GM12878 (cell line): ENCODE results near the gene AZGP1. TPM values are rescaled to one million over a fixed set of nuclear protein-coding genes. Genes with fewer than 3 reads are reported as not detected.

ENCODE experiments used
- CHD2 ChIP-seq: IDR thresholded peaks from 2 replicates; pipeline ENCODE4 v1.6.1; 2011; ENCODE audit warnings: low read depth, low read length, improper control_type of control experiment, borderline replicate concordance
- CREM ChIP-seq: IDR thresholded peaks from 2 replicates; pipeline ENCODE4 v1.6.1; 2014; ENCODE audit warnings: antibody characterized with exemption, low read depth
- CUX1 ChIP-seq: IDR thresholded peaks from 2 replicates; pipeline ENCODE4 v1.6.1; 2012; ENCODE audit warnings: improper control_type of control experiment, low read depth, low read length; ENCODE audit not compliant: insufficient replicate concordance
- JUNB ChIP-seq: IDR thresholded peaks from 2 replicates; pipeline ENCODE4 v1.6.1; 2016; ENCODE audit warnings: antibody characterized with exemption, mild to moderate bottlenecking
- LARP7 ChIP-seq: fragments of 450-650 bp; IDR thresholded peaks from 2 replicates; pipeline ENCODE4 v1.6.1; 2017; ENCODE audit warnings: mild to moderate bottlenecking
- PAX5 ChIP-seq: IDR thresholded peaks from 2 replicates; pipeline ENCODE4 v1.6.1; 2011; ENCODE audit warnings: low read depth, low read length, borderline replicate concordance
- POLR2AphosphoS5 ChIP-seq: IDR thresholded peaks from 2 replicates; pipeline ENCODE4 v1.6.1; 2011; ENCODE audit warnings: mild to moderate bottlenecking, low read length, inconsistent platforms
- SUPT20H ChIP-seq: IDR thresholded peaks from 2 replicates; pipeline ENCODE4 v1.6.1; 2011; ENCODE audit warnings: low read depth, mild to moderate bottlenecking, low read length, moderate library complexity, borderline replicate concordance; ENCODE audit not compliant: control insufficient read depth
- TAF1 ChIP-seq: IDR thresholded peaks from 2 replicates; pipeline ENCODE4 v1.6.1; 2011; ENCODE audit warnings: mild to moderate bottlenecking, low read depth, low read length, borderline replicate concordance
- TARDBP ChIP-seq: IDR thresholded peaks from 2 replicates; pipeline ENCODE4 v1.6.1; 2016; ENCODE audit warnings: borderline replicate concordance
- TCF12 ChIP-seq: IDR thresholded peaks from 2 replicates; pipeline ENCODE4 v1.6.1; 2011; ENCODE audit warnings: low read depth, mild to moderate bottlenecking, low read length
- YY1 ChIP-seq: IDR thresholded peaks from 2 replicates; pipeline ENCODE4 v1.6.1; 2011; ENCODE audit warnings: low read depth, mild to moderate bottlenecking, low read length
- ZNF207 ChIP-seq: fragments of 450-650 bp; IDR thresholded peaks from 2 replicates; pipeline ENCODE4 v1.6.1; 2014; ENCODE audit warnings: antibody characterized with exemption, mild to moderate bottlenecking, borderline replicate concordance
- ZNF217 ChIP-seq: fragments of 450-650 bp; IDR thresholded peaks from 2 replicates; pipeline ENCODE4 v1.6.1; 2017; ENCODE audit warnings: antibody characterized with exemption, mild to moderate bottlenecking
- polyA plus RNA-seq, 11 experiments: library from polyadenylated mRNA; depleted of rRNA in 4 of 11; unstranded in 6 of 11; stranded (reverse) in 5 of 11; fragments of >200 nt; fragmentation: Nextera tagmentation in 4 of 11; fragmentation: Illumina TruSeq in 1 of 11; extraction: Ambion mirVana in 4 of 11; extraction: Trizol in 1 of 11; gene quantifications; 1 replicate in 1 of 11; 2 replicates in 10 of 11; pipeline versions ENCODE4 v1.2.1 to v1.2.3, GENCODE V29; 2011 to 2016; ENCODE audit warnings: inconsistent platforms in 2 of 11, missing spikeins in 2 of 11, low read depth in 1 of 11
- total RNA-seq, 4 experiments: library from RNA; depleted of rRNA in 3 of 4; stranded (reverse); fragments of >200 nt in 3 of 4; fragmentation: Illumina TruSeq in 1 of 4; extraction: Trizol in 1 of 4; gene quantifications; 2 replicates each; pipeline versions ENCODE4 v1.2.1 to v1.2.3, GENCODE V29; 2013 to 2021

AZGP1 gene
- total and polyA plus RNA-seq, 10 of the 15 experiments (the other 5 are each of a cell fraction or from before 2014, with no cell fraction given), result 0.18 to 0.64 (median 0.29) TPM; not detected in 5

- peak; percentile 99 for TF ChIP-seq TAF1
- peak; percentile 41; the same call in 1 of the 2 replicates for TF ChIP-seq TCF12
- peak; percentile 37; the same call in 1 of the 2 replicates for TF ChIP-seq TARDBP
- no peak for TF ChIP-seq SUPT20H
- peak; percentile 96 for TF ChIP-seq CREM
- TF ChIP-seq CHD2, result peak; percentile 16; the same call in 1 of the 2 replicates
- TF ChIP-seq POLR2AphosphoS5, result peak; percentile 95
- peak; percentile 74 for TF ChIP-seq YY1
- TF ChIP-seq PAX5, result peak; percentile 44; the same call in 1 of the 2 replicates
- peak; percentile 15; the same call in 1 of the 2 replicates for TF ChIP-seq LARP7
- TF ChIP-seq ZNF217, result no peak
- no peak for TF ChIP-seq CUX1
- TF ChIP-seq JUNB, result no peak
- TF ChIP-seq ZNF207, result 0 out of 2 replicates have a peak, but pooled peaks have one; percentile 42
- TF ChIP-seq, all 136 proteins: peak for 44
These were observed 39.7 kb upstream of the AZGP1 start, which contains the start of gene ZKSCAN1 (continued) for GRCh38 chr7:100015232-100016214.
